ENCODE data around the gene BCAS3. TPM values are rescaled to one million over a fixed set of nuclear protein-coding genes. Genes with fewer than 3 reads are reported as not detected.

Gene BCAS3
- total RNA-seq, 1 donor from 2014 or later = 64.9 TPM

DNA sequence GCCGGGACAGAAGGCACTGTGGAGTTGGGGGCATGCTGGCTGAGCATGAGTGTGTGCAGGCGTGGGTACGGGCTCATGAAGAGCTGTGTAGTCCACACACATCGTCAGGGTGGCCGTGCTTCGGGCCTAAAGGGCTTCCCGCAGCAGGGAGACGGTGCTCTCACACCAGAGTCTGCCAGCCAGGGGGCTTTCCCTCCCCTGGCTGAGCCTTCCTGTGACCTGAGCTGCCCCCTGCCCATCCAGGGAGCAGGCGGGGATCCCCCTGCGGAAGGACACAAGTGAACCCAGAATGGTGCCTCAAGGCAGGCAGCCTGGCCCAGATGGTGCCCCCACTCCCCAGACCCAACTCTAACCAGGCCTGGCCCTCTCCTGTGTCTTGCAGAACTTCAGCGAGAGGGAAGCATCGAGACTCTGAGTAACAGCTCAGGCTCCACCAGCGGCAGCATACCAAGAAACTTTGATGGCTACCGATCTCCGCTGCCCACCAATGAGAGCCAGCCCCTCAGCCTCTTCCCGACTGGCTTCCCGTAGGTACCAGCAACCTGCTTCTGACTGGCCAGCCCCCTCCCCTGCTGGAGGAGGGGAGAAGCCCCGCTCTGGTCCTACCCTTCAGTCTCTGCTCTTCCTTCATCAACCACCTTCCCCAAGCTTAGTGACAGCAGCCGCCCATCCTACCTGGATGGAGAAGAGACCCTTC is 714.1 kb downstream of the BCAS3 start:
- Mint-ChIP-seq H3K4me3 (no peak overlapping the region), H3K36me3 (peaks cover 13% of the 10 kb centered on the region), H3K9me3 (no peaks in the 10 kb centered on the region), H3K27me3 (ENCODE audit: low read depth) (no peaks in the 10 kb centered on the region), H3K4me1 (peaks cover 68% of the 10 kb centered on the region), H3K27ac (peak overlapping the region; percentile 73)
- TF ChIP-seq, protein P1, sequence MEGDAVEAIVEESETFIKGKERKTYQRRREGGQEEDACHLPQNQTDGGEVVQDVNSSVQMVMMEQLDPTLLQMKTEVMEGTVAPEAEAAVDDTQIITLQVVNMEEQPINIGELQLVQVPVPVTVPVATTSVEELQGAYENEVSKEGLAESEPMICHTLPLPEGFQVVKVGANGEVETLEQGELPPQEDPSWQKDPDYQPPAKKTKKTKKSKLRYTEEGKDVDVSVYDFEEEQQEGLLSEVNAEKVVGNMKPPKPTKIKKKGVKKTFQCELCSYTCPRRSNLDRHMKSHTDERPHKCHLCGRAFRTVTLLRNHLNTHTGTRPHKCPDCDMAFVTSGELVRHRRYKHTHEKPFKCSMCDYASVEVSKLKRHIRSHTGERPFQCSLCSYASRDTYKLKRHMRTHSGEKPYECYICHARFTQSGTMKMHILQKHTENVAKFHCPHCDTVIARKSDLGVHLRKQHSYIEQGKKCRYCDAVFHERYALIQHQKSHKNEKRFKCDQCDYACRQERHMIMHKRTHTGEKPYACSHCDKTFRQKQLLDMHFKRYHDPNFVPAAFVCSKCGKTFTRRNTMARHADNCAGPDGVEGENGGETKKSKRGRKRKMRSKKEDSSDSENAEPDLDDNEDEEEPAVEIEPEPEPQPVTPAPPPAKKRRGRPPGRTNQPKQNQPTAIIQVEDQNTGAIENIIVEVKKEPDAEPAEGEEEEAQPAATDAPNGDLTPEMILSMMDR (IDR thresholded peaks at IDR 0.05; ENCODE audit: unreplicated experiment) = no peak
- DNase-seq (ENCODE audit: low spot score in 2 of 2, unreplicated experiment in 2 of 2) = no peak

DNA sequence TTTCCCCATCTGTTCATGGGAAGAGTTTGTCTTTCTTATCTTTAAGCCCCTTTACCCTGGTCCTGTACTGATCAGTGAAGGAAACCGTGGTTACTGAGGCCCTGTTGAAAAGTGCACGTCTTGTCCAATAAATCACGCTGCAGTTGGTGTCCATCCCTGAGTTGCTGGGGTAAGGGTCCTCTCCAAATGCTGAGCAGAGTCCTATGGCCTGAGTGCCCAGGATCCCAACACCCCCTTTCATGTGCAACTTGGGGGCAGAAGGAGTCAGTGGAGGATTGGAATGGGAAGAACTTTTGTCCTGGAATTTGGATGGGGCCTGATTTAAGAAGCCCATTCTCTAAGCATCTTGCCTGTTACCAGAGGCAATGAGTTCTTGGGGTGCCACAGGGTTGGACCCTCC is 715.0 kb downstream of the BCAS3 start:
- H3K27me3 Mint-ChIP-seq (ENCODE audit: low read depth) = no peaks in the 10 kb centered on the region

DNA sequence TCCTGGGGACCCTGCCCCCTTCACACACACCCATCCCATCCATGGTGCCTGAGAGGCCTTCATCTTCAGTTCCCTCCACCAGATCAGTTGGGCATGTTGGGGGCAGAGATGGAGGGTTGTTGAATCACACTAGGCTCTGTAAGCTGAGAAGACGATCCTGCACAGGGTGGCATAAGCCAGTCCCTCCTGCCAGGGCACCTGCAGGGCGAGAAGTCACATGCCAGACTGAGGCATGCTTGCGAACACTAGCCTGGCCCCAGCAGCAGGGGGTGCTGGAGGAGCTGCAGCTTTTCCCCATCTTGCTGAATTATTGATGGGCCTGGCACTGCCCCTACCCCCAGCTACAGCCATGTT is 715.9 kb downstream of the BCAS3 start:
- no peak for DNase-seq (ENCODE audit: low spot score in 2 of 2, unreplicated experiment in 2 of 2)
- peak overlapping the region; percentile 82 for H3K27ac Mint-ChIP-seq
- peaks cover 68% of the 10 kb centered on the region for H3K4me1 Mint-ChIP-seq
- no peaks in the 10 kb centered on the region for H3K27me3 Mint-ChIP-seq (ENCODE audit: low read depth)
- TF ChIP-seq, protein P1 (IDR thresholded peaks at IDR 0.05; ENCODE audit: unreplicated experiment) = no peak
- H3K9me3 Mint-ChIP-seq = no peaks in the 10 kb centered on the region
- H3K4me3 Mint-ChIP-seq = no peak overlapping the region
- peaks cover 13% of the 10 kb centered on the region for H3K36me3 Mint-ChIP-seq

More for the DNA sequence above, 715.0 kb downstream of the BCAS3 start:
- H3K4me1 Mint-ChIP-seq = peaks cover 68% of the 10 kb centered on the region
- no peak for DNase-seq (ENCODE audit: low spot score in 2 of 2, unreplicated experiment in 2 of 2)
- peaks cover 13% of the 10 kb centered on the region for H3K36me3 Mint-ChIP-seq
- TF ChIP-seq, protein P1 (IDR thresholded peaks at IDR 0.05; ENCODE audit: unreplicated experiment) = no peak
- no peaks in the 10 kb centered on the region for H3K9me3 Mint-ChIP-seq
- peak overlapping the region; percentile 50 for H3K27ac Mint-ChIP-seq
- H3K4me3 Mint-ChIP-seq = no peak overlapping the region

DNA sequence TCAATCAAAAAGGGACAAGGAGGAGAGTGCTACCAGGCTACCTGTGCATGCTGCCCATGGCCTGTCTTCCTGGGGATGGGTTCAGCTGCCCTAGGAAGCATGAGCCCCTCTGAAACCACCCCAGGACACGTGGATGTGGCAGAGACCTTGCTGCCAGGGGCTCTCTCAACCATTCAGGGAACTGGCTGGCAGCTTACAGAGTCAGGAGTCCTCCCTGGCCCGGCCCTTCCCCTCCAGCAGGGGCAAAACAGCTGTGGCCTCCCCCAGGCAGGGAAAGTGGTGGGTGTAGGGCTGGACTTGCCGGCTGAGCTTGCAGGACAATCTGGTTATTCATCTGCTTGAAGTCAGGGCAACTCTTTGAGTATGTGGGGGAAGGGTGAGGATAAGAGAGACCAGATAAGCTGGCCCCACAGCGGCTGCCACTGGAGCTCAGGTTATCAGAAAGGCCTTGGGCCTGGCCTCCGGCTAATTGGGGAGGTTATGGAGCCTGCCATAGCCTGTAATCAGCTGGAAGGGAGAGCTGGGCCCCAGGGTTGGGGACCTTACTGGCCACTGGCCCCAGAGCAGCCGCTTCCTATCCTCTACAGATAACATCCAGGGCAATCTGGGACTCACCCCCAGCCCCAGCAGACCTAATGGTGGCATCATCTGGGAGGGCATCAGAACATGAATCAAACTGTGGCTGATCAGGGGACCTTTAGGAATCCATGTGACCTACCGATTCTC is 716.4 kb downstream of the BCAS3 start:
- Mint-ChIP-seq H3K36me3 (peaks cover 13% of the 10 kb centered on the region), H3K27me3 (ENCODE audit: low read depth) (no peaks in the 10 kb centered on the region), H3K4me3 (peak overlapping the region; percentile 69), H3K9me3 (no peaks in the 10 kb centered on the region), H3K27ac (peak overlapping the region; percentile 88), H3K4me1 (peaks cover 65% of the 10 kb centered on the region)
- no peak for DNase-seq (ENCODE audit: low spot score in 2 of 2, unreplicated experiment in 2 of 2)
- TF ChIP-seq, protein P1 (IDR thresholded peaks at IDR 0.05; ENCODE audit: unreplicated experiment) = no peak

DNA sequence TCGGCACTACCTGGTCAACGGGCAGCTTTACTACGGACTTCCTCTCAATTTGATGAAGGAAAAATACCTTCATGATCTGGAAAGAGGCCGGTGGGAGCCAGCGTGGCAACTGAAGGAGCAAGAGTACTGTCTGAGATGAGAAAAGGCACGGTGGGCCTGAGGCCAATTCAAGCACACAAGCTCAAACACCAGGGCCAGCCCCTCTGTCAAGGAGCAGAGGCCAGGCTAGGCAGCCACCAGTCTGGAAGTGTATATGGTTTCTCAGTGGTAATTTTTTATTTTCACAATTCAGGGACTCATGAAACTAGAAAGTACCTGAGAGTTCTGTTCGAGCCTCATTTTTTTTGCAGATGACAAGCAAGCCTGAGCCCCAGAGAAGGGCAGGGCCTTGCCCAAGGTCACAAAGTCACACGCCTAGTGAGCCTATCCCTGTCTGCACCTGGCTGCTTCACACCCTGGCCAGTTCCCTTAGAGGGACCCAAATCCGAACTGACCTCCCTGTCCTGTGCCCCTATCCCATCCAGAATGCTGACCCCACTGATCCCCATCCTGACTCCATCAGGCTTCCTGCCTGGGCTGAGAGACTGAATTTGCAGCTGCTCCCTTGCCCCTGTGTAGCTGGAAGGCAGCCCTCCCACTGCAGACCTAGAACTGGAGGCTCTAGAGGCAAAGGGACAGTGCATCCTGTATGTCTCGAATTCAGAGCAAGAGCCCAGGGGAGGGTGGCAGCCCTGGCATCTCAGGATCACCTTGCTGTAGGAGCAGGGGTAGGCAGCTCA is 717.2 kb downstream of the BCAS3 start:
- H3K4me3 Mint-ChIP-seq = peak overlapping the region; percentile 69

More for the DNA sequence above, 717.2 kb downstream of the BCAS3 start:
- TF ChIP-seq, protein P1 (IDR thresholded peaks at IDR 0.05; ENCODE audit: unreplicated experiment) = no peak
- DNase-seq (ENCODE audit: low spot score in 2 of 2, unreplicated experiment in 2 of 2) = no peak
- peaks cover 60% of the 10 kb centered on the region for H3K4me1 Mint-ChIP-seq
- H3K27ac Mint-ChIP-seq = peak overlapping the region; percentile 88
- H3K9me3 Mint-ChIP-seq = no peaks in the 10 kb centered on the region
- peaks cover 13% of the 10 kb centered on the region for H3K36me3 Mint-ChIP-seq
- H3K27me3 Mint-ChIP-seq (ENCODE audit: low read depth) = no peaks in the 10 kb centered on the region
